GM21619 (cell line): Measurements from ENCODE around the gene VWF.
A peak's percentile ranks its signal among the peaks of the same experiment; 100 is the strongest.
"Not testable (repeated sequence)": the region's sequence is repeated elsewhere in the genome, so short reads cannot be mapped to it uniquely, and the experiment has no call there.

Experiments used
- ATAC-seq: cut with Tn5 transposase; IDR thresholded peaks from one replicate; pipeline ENCODE4 v1.9.1; 2021; ENCODE audit not compliant: unreplicated experiment

Gene VWF

DNA sequence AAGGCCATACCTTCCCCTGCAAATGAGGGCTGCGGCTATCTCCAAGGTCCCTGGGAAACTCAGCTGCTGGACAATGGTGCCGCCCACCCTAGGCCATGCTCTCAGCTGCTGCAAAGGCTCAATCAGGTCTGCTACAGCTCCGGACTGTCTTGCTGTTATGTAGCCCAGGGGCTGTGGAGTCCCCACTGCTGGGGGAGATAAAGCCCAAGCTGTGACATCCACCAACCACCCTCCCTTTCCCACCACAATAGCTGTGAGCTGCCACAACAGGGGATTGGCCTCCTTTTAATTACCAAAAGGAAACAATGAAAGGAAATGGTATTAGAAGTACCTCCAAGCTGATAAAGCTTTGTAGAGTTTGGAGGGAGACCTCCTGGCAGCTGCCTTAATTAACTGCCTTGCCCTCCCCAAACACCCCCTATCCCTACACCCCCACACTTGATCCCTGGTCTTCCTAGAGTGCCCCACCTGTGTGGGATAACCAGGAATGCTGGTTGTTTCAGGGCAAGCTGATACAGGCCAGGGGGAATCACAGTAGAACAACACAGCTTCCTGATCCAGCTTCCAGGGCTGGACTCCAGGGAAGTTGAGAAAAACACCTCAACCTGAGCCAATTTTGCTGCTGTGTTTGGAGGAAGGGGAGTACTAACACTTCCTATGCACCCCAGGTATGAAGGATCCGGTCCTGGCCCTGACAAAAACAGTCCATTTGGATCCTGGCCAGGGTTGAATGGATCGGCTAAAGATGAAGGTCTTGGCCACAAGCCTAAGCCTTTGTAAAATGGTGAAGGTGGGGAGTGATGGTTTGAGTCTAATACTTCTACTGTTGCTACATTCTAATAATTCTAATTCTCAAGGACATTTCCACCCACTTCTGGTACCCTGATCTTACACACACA, at the start of gene VWF:
Gene VWF, minus strand, starts transcription at position 260 of the 899 bp plus-strand sequence. CDS start 1,474 bp downstream, outside the sequence.
- ATAC-seq, result no peak

DNA sequence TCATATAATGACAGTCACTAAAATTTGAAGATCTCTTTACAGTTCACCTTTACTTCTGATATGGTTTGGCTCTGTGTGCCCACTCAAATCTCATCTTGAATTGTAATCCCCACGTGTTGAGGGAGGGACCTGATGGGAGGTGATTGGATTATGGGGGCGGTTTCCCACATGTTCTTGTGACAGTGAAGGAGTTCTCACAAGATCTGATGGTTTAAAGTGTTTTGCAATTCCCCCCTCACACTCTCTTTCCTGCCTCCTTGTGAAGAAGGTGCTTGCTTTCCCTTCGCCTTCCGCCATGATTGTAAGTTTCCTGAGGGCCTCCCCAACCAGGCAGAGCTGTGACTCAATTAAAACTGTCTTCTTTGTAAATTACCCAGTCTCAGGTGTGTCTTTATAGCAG, 48.4 kb upstream of the VWF start:
- no peak for ATAC-seq

DNA sequence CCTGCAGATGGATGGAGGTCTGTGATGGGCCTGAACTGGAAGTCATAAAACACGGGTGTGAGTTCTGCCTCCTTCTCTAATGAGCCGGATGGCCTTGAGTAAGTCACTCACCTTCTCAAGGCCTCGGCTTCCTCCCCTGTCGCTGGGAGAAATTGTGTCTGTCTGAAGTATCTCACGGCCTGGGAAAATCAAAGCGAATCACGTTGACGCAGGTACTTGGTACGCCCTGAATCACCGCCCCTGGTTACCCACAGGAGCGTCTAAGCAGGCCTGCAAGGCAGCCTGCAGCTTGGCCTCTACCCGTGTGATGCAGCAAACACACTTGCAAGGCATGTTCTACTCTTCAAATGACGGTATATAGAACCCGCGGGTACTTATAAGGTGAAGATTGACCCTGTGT, 47.6 kb upstream of the VWF start:
- no peak for ATAC-seq

DNA sequence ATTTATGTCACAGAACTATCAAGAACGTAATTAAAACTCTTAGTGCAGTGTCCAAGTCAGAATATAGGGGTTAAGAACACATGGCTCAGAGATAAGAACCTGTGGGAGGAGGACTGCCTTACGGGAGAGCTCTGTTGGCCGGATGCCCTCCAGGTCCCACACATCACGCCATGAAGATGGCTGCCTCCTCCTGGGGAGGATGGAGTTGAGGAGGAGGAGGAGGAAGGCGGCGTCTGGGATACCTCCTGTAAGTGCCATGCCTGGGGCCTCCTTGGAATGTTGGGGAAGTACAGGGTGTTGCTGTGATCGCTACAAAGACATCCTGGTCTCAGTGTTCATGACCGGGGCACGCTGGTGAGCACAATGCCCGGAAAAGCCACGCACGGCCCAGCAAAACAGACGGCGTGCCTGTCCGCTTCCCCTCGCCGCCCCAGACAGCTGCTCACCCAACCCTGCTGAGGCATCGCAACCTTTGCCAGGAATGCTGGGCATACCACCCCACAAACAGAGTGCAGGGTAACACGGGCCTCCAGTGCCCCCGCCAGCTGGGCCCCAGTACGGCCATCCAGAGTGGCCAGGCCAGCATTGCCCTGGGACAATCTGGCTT, 47.0 kb upstream of the VWF start:
- ATAC-seq, result no peak

DNA sequence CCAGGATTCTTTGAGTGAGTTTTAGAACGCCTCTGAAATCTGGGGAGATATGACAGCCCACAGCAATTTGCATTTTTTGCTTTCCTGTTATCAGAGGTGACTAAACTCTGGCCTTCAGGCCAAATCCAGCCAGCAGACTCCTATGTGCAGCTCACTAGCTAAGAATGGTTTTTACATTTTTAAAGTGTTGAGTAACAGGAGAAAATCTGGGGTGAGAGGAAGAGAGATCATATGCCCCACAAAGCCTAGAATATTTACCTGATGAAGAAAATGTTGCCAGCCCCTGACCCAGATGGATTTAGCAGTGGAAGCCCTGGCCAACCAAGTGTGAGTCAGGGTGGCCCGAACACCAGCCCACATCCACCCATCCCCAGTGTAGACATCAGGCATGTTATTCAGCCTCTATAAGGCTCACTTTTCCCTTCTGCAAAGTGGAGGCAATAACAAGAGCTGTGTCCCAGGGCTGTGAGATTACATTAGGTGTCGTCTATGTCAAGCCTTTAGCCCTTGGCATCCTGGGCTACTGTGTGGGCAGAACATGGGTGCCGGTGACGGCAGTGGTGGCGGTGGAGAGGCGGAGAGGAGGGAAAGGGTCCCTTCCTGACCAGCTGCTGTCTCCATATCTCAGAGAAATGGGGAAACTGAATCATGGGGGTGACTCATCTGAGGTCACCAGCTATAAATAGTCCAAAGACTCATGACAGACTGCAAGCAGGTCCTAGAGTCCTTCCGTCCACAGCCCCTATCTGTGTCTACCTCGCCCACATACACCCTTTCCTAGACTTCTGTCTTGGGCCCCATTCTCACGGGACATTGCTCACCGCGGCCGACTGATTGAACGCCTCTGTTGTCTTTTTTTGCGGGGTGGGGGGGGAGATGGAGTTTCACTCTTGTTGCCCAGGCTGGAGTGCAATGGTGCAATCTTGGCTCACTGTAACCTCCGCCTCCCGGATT, 43.1 kb upstream of the VWF start:
- peak; percentile 87 for ATAC-seq

DNA sequence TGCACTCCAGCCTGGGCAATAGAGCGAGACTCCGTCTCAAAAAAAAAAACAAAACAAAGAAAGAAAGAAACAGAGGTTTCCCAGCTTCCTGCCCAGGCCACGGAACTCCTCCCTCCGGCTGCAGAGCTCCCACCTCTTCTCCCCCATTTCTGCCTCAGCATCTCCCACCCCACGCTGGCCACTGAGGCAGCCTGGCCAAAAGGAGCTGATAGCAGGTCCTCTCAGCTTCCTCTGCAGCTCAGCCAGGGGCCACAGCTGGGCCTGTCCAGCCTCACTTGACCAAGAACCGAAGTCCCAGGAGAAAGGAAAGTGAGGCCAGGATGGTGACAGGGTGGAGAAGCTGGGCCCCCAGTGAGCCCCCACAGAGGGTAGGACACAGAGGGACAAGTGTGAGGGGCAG, 42.3 kb upstream of the VWF start:
- ATAC-seq, result no peak

DNA sequence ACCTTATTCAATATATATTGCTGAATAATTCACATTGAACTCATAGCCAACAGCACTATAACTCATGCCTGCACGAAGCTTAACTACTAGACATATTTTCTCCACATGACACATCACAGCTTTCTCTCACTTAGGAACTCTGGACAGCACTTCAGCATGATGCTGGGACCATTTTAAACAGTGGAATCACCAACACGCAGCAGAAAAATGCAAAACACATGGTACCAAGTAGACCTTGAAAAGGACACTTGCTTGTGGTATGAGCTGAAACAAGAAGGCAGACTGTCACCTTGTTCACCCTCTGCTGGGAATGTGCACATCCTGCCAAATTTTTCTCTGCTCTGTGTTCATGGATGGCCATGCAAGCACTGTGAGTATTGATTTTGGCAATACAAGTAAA, 40.9 kb upstream of the VWF start:
- ATAC-seq, result no peak

DNA sequence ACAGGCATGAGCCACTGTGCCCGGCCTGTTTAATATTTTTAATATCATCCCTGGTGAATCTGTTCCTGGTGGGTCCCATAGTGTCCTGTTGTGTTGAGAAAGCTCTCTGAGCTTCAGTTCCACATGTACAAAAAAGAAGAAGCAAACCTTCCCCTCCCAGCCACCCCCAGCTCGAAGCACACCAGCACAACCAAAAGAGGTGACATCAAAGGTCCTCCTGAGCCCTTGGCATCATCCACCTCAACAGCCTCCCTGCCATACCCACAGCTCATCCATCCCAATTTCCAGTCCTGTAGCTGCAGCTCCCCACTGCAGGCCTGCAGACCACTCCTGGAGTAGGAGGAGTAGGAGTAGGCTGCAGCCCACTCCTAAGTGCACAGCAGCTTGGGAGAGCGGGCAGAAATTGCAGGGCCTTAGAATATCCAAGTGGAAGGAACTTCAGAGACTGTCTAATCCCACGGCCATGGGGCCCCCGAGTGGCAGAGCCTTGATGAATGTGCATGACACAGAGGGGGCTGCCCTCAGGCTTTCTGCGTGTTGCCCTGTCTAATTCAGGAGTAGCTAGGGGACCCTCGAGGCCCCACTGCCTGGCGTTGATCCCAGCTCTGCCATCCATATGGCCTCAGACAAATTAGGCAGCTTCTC, 39.1 kb upstream of the VWF start:
- ATAC-seq, result no peak

DNA sequence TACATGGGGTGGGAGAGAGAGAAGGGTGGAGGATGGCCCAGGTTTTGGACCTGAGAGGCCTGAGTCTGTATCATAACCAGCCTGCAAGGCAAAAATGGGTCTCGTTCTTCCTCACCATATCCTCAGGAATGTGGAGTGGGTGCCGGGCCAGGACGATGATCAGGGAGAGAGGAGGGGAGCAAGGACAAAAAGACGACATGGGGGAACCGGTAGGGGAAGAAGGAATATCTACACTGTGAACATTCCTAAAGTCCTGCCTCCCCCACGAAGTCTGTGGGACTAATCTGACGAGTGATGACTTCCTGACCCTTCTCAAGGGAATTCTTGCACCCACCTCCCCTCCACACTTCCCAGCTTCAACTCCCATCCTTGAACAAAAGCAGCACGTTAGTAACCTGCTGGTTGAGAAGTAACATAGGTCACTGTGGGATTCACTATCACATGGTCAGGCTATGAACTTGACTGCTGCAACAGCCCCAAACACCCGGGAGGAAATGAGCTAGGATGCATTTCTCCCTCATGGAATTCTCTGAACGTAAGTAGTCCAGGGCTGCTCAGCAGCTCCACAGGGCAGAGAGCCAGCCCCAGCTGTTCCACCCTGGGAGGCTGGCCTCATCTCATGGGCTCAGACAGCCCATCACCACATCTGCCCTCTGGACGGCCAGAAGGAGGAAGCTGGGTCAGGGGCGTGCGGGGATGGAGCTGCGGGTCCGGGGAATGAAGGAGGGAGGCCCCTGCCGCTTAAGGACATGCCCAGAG, 36.8 kb upstream of the VWF start:
- ATAC-seq, result no peak

DNA sequence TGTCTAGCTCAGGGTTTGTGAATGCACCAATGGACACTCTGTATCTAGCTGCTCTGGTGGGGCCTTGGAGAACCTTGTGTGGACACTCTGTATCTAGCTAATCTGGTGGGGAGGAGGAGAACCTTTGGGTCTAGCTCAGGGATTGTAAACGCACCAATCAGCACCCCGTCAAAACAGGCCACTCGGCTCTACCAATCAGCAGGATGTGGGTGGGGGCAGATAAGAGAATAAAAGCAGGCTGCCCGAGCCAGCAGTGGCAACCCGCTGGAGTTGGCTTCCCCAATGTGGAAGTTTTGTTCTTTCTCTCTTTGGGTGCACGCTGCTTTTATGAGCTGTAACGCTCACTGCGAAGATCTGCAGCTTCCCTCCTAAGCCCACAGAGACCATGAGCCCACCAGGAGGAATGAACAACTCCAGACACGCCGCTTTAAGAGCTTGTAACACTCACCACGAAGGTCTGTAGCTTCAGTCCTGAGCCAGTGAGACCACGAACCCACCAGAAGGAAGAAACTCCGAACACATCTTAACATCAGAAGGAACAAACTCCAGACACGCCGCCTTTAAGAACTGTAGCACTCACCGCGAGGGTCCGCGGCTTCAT, 35.7 kb upstream of the VWF start:
- not testable (repeated sequence) for ATAC-seq

DNA sequence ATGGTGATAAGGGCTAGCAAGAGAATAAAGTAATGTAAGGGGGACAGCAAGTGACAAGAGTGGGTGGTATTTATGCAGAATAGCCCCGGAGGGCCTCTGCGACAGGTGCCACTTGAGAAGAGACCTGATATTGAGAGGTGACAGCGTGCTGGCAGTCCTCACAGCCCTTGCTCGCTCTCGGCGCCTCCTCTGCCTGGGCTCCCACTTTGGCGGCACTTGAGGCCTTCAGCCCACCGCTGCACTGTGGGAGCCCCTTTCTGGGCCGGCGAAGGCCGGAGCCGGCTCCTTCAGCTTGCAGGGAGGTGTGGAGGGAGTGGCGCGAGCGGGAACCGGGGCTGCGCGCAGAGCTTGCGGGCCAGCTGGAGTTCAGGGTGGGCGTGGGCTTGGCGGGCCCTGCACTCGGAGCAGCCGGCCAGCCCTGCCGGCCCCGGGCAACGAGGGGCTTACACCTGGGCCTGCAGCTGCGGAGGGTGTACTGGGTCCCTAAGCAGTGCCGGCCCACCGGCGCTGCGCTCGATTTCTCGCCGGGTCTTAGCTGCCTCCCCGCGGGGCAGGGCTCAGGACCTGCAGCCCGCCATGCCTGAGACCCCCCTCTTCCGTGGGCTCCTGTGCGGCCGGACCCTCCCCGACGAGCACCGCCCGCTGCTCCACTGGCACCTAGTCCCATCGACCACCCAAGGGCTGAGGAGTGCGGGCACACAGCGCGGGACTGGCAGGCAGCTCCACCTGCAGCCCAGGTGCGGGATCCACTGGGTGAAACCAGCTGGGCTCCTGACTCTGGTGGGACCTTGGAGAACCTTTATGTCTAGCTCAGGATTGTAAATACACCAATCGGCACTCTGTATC, 34.9 kb upstream of the VWF start:
- not testable (repeated sequence) for ATAC-seq

DNA sequence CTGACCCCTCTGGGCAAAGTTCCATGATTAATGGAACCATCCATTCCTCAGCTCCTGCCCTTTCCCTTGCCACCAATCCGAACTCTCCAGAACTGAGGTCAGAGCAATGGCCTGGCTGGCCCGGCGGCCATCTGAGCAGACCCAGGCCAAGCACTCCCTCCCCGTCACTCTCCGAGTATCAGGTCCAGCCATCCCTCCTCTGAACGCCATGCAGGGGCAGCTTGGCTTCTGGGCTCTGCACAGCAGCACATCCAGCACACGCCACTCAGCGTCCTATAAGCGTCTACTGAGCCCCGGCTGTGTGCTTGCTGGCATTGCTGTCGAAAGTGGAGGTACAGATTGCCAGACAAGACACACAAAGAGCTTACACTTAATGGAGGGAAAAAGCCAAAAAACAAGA, 34.3 kb upstream of the VWF start:
- no peak for ATAC-seq

DNA sequence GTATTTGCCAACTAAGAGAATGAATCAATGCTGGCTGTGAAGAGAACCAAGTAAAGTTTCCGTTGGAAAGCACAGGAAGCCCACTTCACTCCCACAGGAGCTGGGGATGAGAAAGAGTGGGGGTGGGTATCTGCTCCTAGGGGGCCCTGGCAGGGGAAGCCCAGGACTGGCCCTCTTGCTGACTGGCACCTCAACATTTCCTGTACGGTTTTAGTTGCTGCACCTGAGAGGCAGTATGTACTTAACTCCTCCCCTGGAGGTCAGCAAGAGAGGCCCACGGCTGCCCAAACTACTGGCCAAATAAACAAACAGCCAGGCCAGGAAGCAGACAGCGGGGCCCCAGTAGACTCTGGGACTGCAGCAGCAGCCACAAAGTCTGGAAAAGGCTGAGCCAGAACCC, 33.8 kb upstream of the VWF start:
- ATAC-seq, result no peak

DNA sequence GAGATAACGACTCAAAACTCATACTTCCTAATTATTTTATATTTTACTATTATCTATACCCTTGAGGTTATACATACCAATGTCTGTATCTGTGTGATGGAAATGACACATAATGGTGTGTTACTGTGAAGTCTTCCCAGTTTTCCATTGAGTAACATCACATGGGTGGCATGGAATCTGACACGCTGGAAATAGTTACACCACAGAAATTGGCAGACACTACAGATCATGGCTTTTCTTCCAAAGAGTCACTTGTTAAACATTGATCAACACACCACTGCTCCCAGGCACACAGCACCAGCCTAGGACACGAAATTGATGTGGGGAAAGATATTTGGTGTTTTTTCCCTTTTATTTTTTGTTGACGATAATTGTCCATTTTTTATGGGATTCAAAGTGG, 33.0 kb upstream of the VWF start:
- ATAC-seq, result no peak

DNA sequence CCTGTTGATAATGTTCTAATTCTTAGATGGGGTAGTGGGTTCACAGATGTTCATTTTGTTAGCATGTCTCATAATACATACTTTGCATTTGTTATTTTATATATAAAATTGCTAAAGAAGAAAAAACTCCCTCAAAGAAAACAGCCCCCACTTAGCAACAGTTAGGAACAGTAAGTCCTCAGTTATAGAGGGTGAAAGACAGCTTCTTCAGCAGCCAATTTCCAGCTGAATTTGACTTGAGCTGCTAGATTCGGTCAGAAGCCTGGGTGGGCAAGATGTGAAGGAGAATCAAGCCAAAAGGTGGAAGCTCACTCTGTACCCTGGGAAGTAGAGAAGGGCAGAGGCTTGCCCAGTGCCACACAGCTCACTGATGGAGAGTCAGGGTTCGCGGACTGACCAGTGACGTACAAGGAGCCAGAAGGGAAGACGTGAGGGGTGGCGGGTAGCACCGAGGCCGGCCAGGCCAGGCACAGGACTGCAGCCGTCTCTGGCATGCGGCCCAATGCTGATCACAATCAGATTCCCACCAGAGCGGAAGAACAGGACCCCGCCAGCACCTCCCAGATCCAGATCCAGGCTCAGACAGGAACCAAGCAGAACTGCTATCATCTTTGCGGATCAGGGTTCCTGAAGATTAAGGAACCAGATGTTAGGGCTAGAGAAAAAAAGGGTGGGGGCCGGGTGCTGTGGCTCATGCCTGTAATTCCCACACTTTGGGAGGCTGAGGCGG, 30.4 kb upstream of the VWF start:
- no peak for ATAC-seq

DNA sequence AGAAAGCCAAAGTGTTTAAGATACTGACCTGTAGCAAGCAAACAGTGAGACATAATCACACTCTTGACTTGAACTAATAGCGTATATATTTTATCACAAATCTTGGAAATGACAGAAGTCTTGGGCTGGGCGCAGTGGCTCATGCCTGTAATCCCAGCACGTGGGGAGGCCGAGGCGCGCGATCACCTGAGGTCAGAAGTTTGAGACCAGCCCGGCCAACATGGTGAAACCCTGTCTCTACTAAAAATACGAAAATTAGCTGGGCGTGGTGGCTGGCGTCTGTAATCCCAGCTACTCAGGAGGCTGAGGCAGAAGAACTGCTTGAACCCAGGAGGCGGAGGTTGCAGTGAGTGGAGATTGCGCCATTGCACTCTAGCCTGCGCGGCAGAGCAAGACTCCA, 24.3 kb upstream of the VWF start:
- ATAC-seq, result not testable (repeated sequence)

DNA sequence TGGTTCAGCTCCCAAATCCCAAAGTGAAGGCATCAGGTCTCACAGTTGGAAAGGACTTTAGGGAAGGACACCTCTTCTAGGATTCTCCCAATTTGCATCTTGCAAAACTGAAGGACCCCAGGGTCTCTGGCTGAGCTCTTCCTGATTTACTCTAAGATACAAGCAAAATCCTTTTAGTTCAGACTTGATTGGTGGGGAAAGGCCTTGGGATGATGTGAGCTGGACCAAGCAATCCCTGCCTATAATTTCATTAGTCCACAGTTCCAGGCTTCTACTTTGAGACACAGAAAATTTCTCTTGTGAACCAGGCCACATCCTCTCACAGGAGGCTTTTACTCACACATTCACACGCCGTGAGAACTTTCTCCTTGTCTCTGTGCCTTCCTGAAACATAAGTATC, 23.6 kb upstream of the VWF start:
- no peak for ATAC-seq

DNA sequence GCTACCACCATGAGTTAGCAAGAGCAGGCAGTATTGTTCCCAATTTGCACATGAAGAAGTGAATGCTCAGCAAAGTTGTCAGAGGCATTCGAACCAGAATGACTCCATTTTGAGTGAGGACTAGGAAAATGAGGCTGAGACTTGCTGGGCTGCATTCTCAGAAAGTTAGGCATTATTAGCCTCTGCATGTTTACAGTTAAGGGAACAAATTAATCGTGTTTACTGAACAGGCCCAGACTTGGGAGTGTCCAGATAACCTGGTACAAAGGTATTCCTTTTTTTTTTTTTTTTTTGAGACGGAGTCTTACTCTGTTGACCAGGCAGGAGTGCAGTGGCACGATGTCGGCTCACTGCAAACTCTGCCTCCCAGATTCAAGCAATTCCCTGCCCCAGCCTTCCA, 22.5 kb upstream of the VWF start:
- no peak for ATAC-seq
